GM12878 (cell line): Measurements from ENCODE around the gene DENND1A. TPM values are rescaled to one million over a fixed set of nuclear protein-coding genes. Genes with fewer than 3 reads are reported as not detected.

Experiments used
- ATAC-seq: fragments of 200-7000 bp; cut with Tn5 transposase; 3 replicates; pipeline ENCODE4 v1.9.1; 2020; ENCODE audit warnings: mild to moderate bottlenecking, moderate library complexity
- BruUV-seq: library from RNA; stranded (reverse); fragments of 400-500 nt; replicated peaks from 2 replicates; lab custom pipeline; 2021; lab: Mats Ljungman, UMichigan
- CTCF ChIA-PET: fragments of 300-600 bp; sonication (Branson Sonifier 250); formaldehyde crosslinking; extraction: SDS; loops from one replicate; lab custom pipeline; 2021; ENCODE audit warnings: inconsistent platforms; lab: Yijun Ruan, JAX
- POLR2A ChIA-PET: fragments of 350-600 bp; formaldehyde crosslinking; extraction: SDS; loops from one replicate; lab custom pipeline; 2021; ENCODE audit warnings: inconsistent platforms; lab: Charles Lee
- RAD21 ChIA-PET: fragments of 300-600 bp; sonication (Branson Sonifier 250); formaldehyde crosslinking; loops from one replicate; lab custom pipeline; 2023; ENCODE audit warnings: antibody characterized with exemption; ENCODE audit not compliant: unreplicated experiment; lab: Charles Lee
- SMC1A ChIA-PET: fragments of 300-600 bp; sonication (Branson Sonifier 250); formaldehyde crosslinking; loops from one replicate; lab custom pipeline; 2023; ENCODE audit not compliant: unreplicated experiment, uncharacterized antibody; lab: Charles Lee
- DNase-seq: peaks from one replicate; pipeline ENCODE4 v3.0.0-alpha.2; 2011; ENCODE audit warnings: low read depth, low spot score
- FAIRE-seq: peaks from 3 replicates; lab custom pipeline; 2011; peaks lifted over from hg19 to GRCh38; lab: Jason Lieb, UNC
- H2AFZ ChIP-seq: 2 replicates; pipeline ENCODE4 v1.6.0; 2011; ENCODE audit warnings: low read depth, low read length, control low read depth; ENCODE audit not compliant: control insufficient read depth
- H3K27ac ChIP-seq: 2 replicates; pipeline ENCODE4 v1.5.1; 2011; ENCODE audit warnings: control low read depth; ENCODE audit not compliant: control insufficient read depth, insufficient read depth
- H3K27me3 ChIP-seq, 2 experiments: replicated peaks in 1 of 2; 2 replicates each; pipeline versions ENCODE4 v1.6.0 to v1.6.1; 2011; ENCODE audit warnings: low read length in 1 of 2; ENCODE audit not compliant: control insufficient read depth in 2 of 2, insufficient read depth in 2 of 2
- H3K36me3 ChIP-seq, 2 experiments: 2 replicates each; pipeline ENCODE4 v1.5.1; 2011; ENCODE audit warnings: low read length in 1 of 2; ENCODE audit not compliant: control insufficient read depth in 2 of 2, insufficient read depth in 2 of 2
- H3K4me1 ChIP-seq: 2 replicates; pipeline ENCODE4 v1.6.1; 2011; ENCODE audit warnings: mild to moderate bottlenecking, low read length, moderate library complexity, mixed read lengths; ENCODE audit not compliant: control insufficient read depth, insufficient read depth
- H3K4me2 ChIP-seq: 2 replicates; pipeline ENCODE4 v1.6.0; 2011; ENCODE audit warnings: control low read depth; ENCODE audit not compliant: control insufficient read depth, insufficient read depth
- H3K4me3 ChIP-seq: fragments of 200-600 bp; sonication (generic); 2 replicates; pipeline ENCODE4 v1.5.1; 2016
- H3K79me2 ChIP-seq: 2 replicates; pipeline ENCODE4 v1.6.0; 2011; ENCODE audit warnings: low read length; ENCODE audit not compliant: control insufficient read depth, insufficient read depth
- H3K9ac ChIP-seq: 2 replicates; pipeline ENCODE4 v1.8.0; 2011; ENCODE audit warnings: low read length, control low read depth, mixed read lengths; ENCODE audit not compliant: control insufficient read depth, insufficient read depth
- H3K9me3 ChIP-seq: replicated peaks from 3 replicates; pipeline ENCODE4 v1.5.1; 2011; ENCODE audit warnings: mild to moderate bottlenecking, low read length; ENCODE audit not compliant: control insufficient read depth, insufficient read depth
- H4K20me1 ChIP-seq: 2 replicates; pipeline ENCODE4 v1.6.0; 2011; ENCODE audit not compliant: control insufficient read depth, insufficient read depth
- BHLHE40 ChIP-seq, 2 experiments: fragments of 450-650 bp in 1 of 2; IDR thresholded peaks; 2 replicates each; pipeline ENCODE4 v1.6.1; 2011 to 2017; ENCODE audit warnings: low read depth in 2 of 2, borderline replicate concordance in 1 of 2, improper control_type of control experiment in 1 of 2, low read length in 1 of 2, mild to moderate bottlenecking in 1 of 2
- CBFB ChIP-seq: IDR thresholded peaks from 2 replicates; pipeline ENCODE4 v1.6.1; 2016; ENCODE audit warnings: antibody characterized with exemption, low read depth
- FOS ChIP-seq: IDR thresholded peaks from 3 replicates; pipeline ENCODE4 v1.6.1; 2011; ENCODE audit warnings: borderline replicate concordance; ENCODE audit not compliant: insufficient read length; ENCODE audit errors: extremely low read depth
- FOXM1 ChIP-seq: IDR thresholded peaks from 2 replicates; pipeline ENCODE4 v1.6.1; 2012; ENCODE audit warnings: low read depth, mild to moderate bottlenecking, inconsistent platforms, low read length, moderate library complexity
- POLR2A ChIP-seq: IDR thresholded peaks from 2 replicates; pipeline ENCODE4 v1.6.1; 2011; ENCODE audit warnings: low read depth, mild to moderate bottlenecking, low read length
- RB1 ChIP-seq: fragments of 450-650 bp; formaldehyde crosslinking; IDR thresholded peaks from 2 replicates; pipeline ENCODE4 v1.6.1; 2017; ENCODE audit warnings: mild to moderate bottlenecking, borderline replicate concordance
- SIN3A ChIP-seq: IDR thresholded peaks from 2 replicates; pipeline ENCODE4 v1.6.1; 2012; ENCODE audit warnings: low read depth, low read length, improper control_type of control experiment
- SMC3 ChIP-seq: IDR thresholded peaks from 2 replicates; pipeline ENCODE4 v1.6.1; 2011; ENCODE audit warnings: low read length, improper control_type of control experiment, borderline replicate concordance
- SP1 ChIP-seq: IDR thresholded peaks from one replicate; pipeline ENCODE4 v1.6.1; 2011; ENCODE audit warnings: low read depth, low read length
- SREBF2 ChIP-seq: IDR thresholded peaks from 2 replicates; pipeline ENCODE4 v1.6.1; 2012; ENCODE audit warnings: mild to moderate bottlenecking, low read length
- YBX1 ChIP-seq: fragments of 450-650 bp; IDR thresholded peaks from 2 replicates; pipeline ENCODE4 v1.6.1; 2016; ENCODE audit warnings: antibody characterized with exemption
- WGBS: methylation state at CpG from one replicate; pipeline ENCODE4 v1.1.6; 2016; ENCODE audit warnings: low lambda C conversion rate; ENCODE audit not compliant: insufficient replicate concordance, insufficient coverage; ENCODE audit errors: missing lambda C conversion rate; 5-methylcytosine and 5-hydroxymethylcytosine counted together
- in situ Hi-C: fragments of 300-500 bp; cut with MboI; formaldehyde crosslinking; loops from 9 replicates; pipeline ENCODE4 v1.14.3; 2018; ENCODE audit warnings: mixed read lengths
- intact Hi-C: fragments of 100-400 bp; cut with micrococcal nuclease; formaldehyde crosslinking; loops from one replicate; pipeline ENCODE4 v1.14.2; 2022; ENCODE audit not compliant: unreplicated experiment
- polyA plus RNA-seq, 11 experiments: library from polyadenylated mRNA; depleted of rRNA in 4 of 11; unstranded in 6 of 11; stranded (reverse) in 5 of 11; fragments of >200 nt; fragmentation: Nextera tagmentation in 4 of 11; fragmentation: Illumina TruSeq in 1 of 11; extraction: Ambion mirVana in 4 of 11; extraction: Trizol in 1 of 11; gene quantifications; 1 replicate in 1 of 11; 2 replicates in 10 of 11; pipeline versions ENCODE4 v1.2.1 to v1.2.3, GENCODE V29; 2011 to 2016; ENCODE audit warnings: inconsistent platforms in 2 of 11, missing spikeins in 2 of 11, low read depth in 1 of 11
- total RNA-seq, 4 experiments: library from RNA; depleted of rRNA in 3 of 4; stranded (reverse); fragments of >200 nt in 3 of 4; fragmentation: Illumina TruSeq in 1 of 4; extraction: Trizol in 1 of 4; gene quantifications; 2 replicates each; pipeline versions ENCODE4 v1.2.1 to v1.2.3, GENCODE V29; 2013 to 2021

The DENND1A gene
- total and polyA plus RNA-seq, 10 of the 15 experiments (the other 5 are each of a cell fraction or from before 2014, with no cell fraction given) = 14.1 to 48.6 (median 35.2) TPM

DNA sequence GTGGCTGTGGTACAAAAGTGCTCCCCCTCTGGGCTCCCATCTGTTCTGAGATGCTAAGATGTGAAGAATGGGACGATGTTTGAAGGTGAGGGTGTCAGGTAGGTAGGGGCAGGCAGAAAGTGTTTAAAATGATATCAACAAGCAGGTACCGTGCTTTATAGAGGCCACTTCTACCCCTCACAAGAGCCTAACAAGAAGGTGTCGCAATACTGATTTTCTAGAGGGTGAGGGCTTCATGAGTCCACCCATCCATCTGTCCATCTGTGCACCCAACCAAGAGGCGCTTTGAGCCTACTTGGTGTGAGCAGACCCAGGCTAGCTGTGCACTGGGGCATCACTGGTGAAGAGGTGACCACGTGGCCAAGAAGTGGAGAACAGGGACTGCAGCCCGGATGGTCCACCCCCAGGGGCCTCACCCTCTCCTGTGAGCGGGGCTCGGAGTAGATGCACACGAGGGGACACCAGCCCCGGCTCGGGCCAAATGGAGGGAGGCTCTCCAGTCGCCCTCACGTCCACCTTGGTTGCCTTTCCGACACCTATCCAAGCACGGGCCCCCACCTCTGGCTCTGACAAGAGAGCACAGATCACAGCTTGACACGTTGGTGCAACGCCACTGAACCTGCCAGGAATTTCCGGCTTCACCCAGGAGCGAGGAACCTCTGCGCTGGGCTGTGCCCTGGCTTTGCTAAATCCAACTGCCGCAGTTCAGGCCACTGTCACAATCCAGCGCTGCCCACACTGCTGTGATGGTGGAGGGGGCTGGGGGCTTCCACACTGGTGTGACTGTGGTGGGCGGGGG lies 539.4 kb downstream of the DENND1A start:
- no peaks in the 10 kb centered on the region for H3K9me3 ChIP-seq
- no peak overlapping the region for H3K4me3 ChIP-seq
- TF ChIP-seq SMC3 (no peak), SP1 (no peak), SREBF2 (no peak), RB1 (no peak), POLR2A (0 out of 2 replicates have a peak, but pooled peaks have one; percentile 18), SIN3A (no peak)
- TF ChIP-seq, all 136 proteins: peak for 1
- 64% methylated on average over 19 of the region's 23 CpGs for WGBS
- ChIA-PET POLR2A (no interaction called here), CTCF (interaction anchor here (1.3 kb wide), 1 partner anchor 37 kb away, joined by 4 read pairs; no protein-coding TSS in a partner anchor), SMC1A (interaction anchor here (0.6 kb wide), 1 partner anchor 246 kb away, joined by 3 read pairs; no protein-coding TSS in a partner anchor), RAD21 (interaction anchor here (1.5 kb wide), 1 partner anchor 35 kb away, joined by 3 read pairs; the partner anchor contains the start of gene CRB2)
- FAIRE-seq (no peak), DNase-seq (no peak), ATAC-seq (no peak)
- no peaks in the 10 kb centered on the region for H3K79me2 ChIP-seq
- in situ Hi-C loops (no loop called here), intact Hi-C loops (no loop called here)
- BruUV-seq = no TSS peak
- no peaks in the 10 kb centered on the region for H4K20me1 ChIP-seq
- H2AFZ ChIP-seq = no peak overlapping the region
- no peak overlapping the region for H3K4me2 ChIP-seq
- no peaks in the 10 kb centered on the region for H3K36me3 ChIP-seq
- H3K27ac ChIP-seq = no peak overlapping the region
- H3K4me1 ChIP-seq = no peaks in the 10 kb centered on the region
- no peaks in the 10 kb centered on the region for H3K27me3 ChIP-seq
- no peak overlapping the region for H3K9ac ChIP-seq

DNA sequence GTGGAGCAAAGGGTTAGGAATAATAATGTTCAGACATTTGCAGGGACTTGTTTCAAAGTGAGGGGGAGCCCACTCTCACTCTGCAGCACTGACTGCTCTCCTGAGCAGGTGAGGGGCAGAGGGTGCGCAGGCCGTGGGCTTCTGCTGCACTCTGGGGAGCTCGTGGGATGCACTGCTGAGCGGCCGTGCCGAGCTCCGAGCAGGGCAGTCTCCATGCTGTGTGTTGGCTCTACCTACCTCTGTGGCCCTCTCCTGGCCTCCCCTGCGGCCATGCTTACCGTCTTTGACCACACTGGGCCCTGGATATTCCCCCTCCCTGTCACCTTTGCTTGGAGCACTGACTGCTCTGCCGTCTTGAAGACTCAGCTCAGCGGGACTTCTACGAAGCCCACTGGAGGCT lies 540.2 kb downstream of the DENND1A start:
- WGBS = 62% methylated on average over 12 of the region's 12 CpGs
- no peaks in the 10 kb centered on the region for H3K9me3 ChIP-seq

More for the DNA sequence above, 540.2 kb downstream of the DENND1A start:
- no peak overlapping the region for H3K27ac ChIP-seq
- H3K4me3 ChIP-seq = no peak overlapping the region
- TF ChIP-seq FOS (no peak), CBFB (no peak), FOXM1 (no peak), YBX1 (no peak), BHLHE40 (IDR thresholded peaks at IDR 0.05; ENCODE audit: borderline replicate concordance in 1 of 2, low read depth in 2 of 2, low read length in 1 of 2) (no peak)
- no peaks in the 10 kb centered on the region for H3K27me3 ChIP-seq
- no peak overlapping the region for H2AFZ ChIP-seq
- FAIRE-seq = no peak
- no peak for DNase-seq
- no peaks in the 10 kb centered on the region for H4K20me1 ChIP-seq
- ATAC-seq = no peak
- RAD21 ChIA-PET = no interaction called here
- BruUV-seq = no TSS peak
- H3K4me2 ChIP-seq = no peak overlapping the region
- no peaks in the 10 kb centered on the region for H3K79me2 ChIP-seq
- intact Hi-C loops = no loop called here
- no peak overlapping the region for H3K9ac ChIP-seq
- SMC1A ChIA-PET = no interaction called here
- H3K36me3 ChIP-seq = no peaks in the 10 kb centered on the region
- POLR2A ChIA-PET = no interaction called here
- H3K4me1 ChIP-seq = no peaks in the 10 kb centered on the region
- in situ Hi-C loops = loop anchor here (5.0 kb wide), 1 partner anchor 37 kb away; no protein-coding TSS in a partner anchor
- CTCF ChIA-PET = no interaction called here
